ENCODE results near the gene JAZF1.
"Not testable (repeated sequence)": the region's sequence is repeated elsewhere in the genome, so short reads cannot be mapped to it uniquely, and the experiment has no call there.

Gene JAZF1

DNA sequence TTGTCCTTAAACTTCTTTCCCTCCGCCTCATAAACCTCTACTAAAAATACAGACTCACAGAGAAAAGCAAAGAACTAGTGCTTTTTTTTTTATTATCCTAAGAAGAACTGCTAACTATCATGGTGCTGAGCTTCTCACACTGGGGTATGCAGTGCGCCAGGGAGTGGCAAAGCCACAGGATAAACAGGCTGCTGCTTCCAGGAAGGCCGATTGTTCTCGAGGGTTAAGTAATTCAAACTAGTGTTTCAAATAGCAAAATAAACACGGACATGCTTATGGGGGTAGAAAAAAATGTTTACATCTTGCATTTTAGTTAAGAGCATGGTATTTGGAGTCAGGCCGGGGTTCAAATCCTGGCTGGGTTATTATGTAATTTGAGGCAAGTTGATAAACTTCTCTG is 283.6 kb downstream of the JAZF1 start:
- no peak for DNase-seq

DNA sequence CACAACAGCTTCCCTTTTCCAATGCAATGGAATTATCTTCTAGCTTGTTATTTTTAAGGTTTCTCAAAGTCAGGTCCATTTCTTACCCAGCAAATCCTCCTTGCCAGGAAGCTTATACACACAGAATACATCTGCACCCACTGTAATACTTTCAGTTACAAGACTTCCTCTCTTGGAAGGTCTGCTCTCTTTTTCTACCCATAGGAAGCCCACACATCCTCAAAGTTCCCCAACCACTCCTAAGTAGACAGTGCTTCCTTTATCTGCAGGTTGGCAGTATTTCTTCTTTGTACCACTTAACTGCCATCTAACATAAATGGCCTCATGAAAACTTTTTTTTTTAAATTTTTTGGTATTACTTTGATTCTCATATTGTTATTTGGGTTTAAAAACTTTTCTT is 285.0 kb downstream of the JAZF1 start:
- DNase-seq, result no peak

DNA sequence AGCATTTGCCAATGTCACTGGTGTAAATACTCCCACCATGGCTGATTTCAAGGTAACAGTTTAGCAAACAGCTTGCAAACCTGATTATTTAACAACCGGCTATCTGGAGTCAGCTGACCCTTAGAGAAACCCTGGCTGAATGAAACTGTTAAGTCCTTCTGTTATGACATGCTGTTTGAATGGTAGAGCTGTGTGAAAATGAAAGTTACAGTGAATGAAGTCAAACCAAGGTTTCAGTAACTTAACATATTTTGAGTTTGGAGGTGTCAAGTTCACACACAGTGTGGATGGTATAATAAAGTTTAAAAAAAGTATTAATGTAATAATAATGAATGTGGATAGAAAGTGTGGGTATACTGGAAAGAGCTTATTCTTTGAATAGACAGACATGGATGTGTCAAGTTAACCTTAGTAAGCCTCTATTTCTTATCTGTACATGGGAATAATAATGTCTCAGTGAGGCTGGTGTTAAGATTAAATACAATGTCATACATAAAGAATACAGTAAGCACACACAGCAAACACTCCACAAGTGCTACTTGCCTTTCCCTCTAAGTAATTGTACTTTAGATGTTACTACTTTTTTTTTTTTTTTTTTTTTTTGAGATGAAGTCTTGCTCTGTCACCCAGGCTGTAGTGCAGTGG is 290.3 kb downstream of the JAZF1 start:
- DNase-seq, result no peak

DNA sequence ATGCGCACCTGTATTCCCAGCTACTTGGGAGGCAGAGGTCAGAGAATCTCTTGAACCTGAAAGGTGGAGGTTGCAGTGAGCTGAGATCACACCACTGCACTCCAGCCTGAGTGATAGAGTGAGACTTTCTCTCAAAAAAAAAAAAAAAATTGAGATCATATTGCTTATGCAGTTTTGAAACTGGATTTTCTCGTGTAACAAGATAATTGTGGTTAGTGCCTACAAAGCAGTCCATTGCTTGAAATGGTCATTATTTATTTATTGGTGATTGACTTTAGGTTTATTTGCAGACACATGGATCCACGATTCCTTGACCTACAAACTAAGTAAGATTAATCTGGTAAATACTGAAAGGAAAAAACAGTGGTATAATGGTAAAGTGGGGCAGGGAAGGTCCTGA is 290.8 kb downstream of the JAZF1 start:
- DNase-seq, result no peak

DNA sequence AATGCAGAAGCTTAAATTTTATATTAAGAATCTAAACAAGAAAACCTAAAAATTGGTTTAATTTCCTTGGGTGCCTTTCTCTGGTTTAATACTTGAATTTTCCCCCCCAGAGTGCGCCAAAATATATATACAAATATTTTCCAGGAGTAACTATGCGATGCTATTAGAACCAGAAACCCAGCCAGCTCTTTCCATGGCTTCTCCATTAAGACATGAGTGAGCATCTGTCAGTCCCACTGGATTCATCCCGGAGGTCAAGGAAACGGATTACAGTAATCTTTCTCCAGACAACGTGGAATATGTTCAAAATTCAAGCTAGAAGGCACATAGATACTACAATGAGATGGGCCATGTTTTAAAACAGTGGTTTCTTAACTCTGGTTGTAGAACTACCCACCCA is 291.9 kb downstream of the JAZF1 start:
- no peak for DNase-seq

DNA sequence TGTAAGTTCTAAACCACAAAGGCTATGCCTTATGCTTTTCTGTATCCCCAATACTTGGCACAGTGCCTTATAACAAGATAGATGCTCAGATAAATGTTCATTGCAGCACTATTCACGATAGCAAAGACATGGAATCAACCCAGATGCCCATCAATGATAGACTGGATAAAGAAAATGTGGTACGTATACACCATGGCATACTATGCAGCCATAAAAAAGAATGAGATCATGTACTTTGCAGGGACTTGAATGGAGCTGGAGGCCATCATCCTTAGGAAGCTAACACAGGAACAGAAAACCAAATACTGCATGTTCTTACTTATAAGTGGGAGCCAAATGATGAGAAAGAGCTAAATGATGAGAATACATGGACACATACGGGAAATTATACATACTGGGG is 293.9 kb downstream of the JAZF1 start:
- DNase-seq, result not testable (repeated sequence)

DNA sequence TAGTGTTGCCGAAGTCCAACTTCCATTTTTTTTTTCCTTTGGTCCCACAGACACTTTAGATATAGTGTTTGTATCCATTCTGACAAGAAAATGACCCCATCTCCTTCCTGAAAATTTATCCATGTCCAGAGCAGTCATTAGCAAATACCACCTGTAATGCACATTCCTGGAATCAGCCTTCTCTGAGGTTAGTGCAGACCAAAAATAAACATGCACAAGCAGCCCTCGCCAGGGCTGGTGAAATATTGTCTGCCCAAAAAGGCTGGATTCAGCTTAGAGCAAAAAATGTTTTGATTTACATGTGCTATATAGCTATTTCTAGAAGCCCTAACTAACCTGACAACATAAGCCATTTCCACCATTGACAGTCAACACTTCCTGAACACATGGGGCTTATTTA is 294.9 kb downstream of the JAZF1 start:
- no peak for DNase-seq

DNA sequence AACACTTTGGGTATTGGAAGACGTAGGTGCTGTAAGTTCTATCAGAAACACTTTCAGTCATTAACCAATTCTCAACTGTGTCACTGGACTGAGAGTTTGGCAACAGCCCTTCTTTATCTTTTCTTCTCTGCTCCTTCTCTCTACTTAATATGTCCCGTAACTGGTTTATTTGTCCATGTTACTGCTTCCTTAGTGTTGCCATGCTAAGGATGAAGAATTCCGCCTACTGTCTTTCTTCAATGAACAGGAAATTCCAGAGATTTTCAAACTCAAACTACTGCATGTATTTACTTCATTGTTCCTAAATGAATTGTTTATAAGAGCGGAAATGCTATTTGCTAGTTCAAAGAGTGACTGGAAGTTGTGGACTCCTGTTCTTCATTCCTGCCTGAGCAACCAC is 296.9 kb downstream of the JAZF1 start:
- DNase-seq, result no peak

DNA sequence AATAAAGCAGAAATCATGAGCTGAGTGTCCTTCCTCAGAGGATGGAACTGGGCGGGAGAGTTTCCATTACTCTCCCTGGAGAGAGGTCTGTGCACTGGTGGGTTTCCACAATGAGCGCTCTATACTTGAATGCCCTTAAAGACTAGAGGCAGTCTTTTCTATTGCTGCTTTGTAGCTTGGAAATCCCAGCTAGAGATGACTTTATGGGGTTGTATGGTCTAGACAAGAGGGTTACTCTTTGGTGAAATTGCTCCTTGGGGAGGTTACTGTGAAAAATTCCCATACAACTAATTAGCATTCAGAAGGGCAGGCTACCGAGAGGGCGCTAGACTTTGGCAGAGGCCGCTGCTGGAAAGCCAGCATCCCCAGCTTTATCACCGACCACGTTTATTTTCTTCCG is 303.8 kb downstream of the JAZF1 start:
- no peak for DNase-seq

DNA sequence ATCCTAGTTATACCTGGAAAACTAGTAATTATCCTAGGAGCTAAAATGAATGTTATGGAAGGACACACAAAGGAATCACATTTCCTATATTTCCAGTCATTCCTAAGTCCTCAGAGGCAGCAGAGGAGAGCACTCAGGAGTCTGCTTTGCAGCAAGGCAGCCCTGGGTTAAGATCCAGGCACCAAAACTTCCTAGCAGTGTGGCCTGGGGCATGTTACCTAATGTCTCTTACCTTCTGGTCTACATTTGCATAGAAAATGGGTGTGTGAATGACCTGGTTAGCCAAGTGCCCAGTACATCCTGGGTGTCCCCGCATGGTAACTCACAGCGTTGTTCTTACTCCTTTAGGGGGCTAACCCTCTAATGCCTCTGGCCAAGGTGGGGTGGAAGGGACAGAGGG is 304.8 kb downstream of the JAZF1 start:
- no peak for DNase-seq

DNA sequence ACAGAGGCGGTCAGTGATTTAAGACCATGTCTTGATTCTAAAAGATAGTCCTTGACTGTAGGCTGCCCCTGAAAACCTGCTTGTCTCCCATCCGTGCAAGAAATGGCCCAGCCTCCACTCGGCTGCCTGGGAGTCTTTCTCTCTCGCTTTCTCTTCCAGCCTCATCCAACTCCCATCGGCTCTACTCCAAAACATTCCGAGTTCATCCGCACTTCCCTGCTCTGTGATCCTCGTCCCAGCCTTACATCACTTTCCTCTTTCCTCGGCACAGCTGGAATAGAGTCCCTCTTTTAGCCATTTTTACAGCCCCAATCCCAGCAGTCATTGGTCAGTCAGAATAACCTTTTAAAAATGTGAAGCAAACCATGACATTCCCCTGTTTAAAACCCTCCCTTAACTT is 305.5 kb downstream of the JAZF1 start:
- no peak for DNase-seq

DNA sequence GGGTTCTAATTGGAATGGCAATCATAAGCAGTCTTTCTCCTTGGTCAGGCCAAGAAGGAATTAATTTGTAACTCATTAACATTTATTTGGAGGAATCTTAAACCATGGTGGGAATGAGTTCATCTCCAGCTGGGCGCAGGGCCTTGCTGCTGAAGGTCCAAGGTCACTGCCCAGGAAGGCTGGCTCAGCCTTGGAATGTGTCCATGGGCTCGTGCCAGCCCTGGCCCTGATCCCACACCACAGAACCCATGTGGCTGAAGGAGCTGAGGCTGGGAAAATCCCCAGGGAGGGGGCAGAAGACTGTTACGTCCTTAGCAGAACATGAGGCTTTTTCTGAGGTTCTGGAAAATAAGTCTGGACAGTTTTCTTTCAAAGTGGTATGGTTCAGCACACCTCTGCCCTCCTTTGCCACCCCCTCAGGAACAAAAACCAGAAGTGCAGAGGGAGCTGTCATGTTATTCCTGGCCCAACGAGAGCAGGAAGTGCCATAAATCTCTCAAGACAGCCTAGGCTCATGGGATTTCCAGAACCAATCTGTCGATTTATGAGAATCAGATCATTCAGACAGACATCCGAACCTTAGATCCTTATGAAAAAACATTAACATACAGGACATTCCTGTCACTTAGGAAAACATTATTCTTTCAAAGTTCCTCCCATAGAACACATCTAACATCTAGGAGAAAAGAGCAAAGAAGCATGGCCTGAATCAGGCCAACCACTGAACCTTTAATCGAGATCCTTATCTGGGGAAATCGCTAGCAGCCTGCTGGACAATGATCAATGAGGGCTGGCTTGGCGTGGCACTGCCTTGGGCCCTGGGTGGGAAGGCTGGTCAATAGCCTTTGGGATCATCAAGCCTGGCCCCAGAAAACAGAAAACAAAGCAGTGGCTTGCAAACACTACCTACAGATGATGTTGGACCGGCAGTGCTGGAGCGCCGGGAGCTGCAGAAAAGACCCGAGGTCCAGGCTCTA is 306.3 kb downstream of the JAZF1 start:
- DNase-seq, result peak in 1 of 2 experiments; percentile 47

DNA sequence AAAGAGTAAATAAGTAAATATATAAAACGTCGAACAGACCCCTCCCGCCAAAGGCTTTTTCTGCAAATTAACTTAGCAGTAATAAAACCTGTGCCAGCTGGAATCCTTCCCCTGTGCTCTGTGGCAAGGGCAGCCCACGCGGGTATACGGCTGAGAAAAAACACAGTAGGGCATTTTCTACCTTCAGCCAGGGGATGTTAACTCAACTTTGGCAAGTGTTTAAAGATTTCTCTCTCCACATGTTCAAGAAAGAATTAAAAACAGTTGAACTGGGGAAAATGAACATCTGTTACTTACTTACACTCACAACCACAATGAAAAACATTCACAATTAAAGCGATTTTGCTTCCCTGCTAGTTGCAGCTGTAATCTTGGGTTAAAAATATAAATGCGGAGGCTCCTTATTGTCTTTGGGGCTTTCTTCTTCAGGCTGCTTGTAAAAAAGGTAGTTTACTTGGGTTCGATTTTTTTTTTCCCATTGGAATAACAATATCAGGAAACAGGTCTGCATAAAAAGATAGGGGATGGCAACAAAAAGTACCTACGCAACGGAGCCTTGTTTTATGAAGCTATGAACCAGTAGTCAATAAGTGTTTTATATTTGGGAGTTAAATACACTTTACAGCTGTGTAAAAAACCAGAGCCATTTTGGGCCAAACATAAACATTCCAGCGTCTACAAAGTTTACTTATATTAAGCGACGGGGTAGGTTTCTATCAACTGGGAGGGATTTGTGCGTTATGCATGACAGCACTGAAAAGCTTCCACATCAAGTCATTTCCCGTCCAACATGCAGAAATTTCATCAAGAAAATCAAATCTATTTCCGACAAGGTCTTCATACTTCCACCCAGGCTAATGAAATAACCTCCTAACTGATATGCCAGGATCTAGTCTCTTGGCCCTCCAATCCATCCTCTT is 308.0 kb downstream of the JAZF1 start:
- DNase-seq, result peak in 1 of 2 experiments; percentile 35

DNA sequence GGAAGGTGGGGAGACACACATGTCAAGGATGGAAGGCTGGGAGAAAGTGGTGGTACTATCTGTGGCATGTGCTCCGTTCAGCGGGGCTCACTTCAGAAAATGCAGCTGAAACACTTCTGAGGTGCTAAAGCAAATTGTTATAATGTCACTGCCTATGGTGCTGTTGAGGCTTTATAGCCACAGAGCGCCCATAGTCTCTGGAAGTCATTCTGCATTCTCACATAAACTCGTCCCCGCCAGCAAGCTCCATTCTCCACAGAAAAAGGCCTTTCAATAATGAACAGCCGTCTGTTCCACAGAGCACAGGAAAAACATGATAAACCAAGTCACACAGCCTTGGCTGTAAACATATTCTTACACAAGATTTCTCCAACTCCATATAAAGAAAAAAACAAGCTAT is 308.7 kb downstream of the JAZF1 start:
- no peak for DNase-seq

DNA sequence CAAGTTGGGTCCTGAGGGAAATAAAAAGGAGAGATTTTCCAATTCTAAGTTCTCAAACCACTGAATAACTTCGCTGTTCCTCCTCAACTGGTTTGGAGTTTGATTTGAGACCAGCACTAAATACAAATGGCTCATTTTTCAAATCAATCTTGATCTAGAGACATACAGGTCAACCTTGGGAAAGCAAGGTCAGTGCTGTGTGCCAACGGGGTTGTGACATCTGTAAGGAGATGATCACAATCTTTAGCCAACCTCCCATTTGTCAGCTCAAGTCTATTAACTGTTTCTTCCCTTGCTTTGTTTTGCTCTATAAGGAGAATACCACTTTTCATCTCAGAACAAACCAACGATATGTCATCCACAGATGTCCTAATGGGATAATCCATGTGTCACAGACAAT is 309.5 kb downstream of the JAZF1 start:
- no peak for DNase-seq

DNA sequence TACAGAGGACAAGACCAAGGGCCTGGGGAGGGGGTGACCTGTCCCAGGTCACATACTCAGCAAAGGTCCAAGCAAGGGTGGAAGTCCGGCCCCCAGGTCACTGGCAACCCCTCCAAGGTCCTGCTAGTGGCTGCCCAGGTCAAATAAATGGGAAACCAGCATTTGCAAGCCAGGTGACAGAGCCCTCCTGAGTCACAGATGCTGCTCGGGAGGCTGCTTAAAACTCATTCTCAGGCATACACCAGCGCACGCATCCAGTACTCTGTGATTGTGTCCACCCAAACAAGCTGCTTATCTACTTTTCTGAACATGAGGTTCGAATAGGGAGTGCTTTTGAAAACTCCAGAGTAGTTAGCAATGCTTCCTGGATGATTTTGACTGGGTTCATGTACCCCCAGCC is 310.0 kb downstream of the JAZF1 start:
- no peak for DNase-seq

DNA sequence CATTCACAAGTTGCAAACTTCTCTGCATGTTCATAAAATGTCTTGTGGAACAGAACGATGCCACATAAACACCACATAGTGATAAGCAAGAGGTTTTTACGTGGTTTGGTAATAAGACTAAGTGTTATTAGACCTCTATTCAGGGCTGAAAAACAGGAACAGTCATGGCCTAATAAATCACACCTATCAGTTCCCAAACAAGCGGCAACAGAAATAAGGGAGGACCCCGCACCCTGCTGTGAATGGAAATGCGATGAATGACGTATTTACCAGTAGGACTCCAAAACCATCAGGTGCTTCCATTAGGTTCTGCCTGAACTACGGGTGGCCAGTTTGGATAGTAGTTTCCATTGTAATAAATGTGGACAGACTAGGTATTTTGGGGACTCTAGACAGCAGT is 311.5 kb downstream of the JAZF1 start:
- no peak for DNase-seq

DNA sequence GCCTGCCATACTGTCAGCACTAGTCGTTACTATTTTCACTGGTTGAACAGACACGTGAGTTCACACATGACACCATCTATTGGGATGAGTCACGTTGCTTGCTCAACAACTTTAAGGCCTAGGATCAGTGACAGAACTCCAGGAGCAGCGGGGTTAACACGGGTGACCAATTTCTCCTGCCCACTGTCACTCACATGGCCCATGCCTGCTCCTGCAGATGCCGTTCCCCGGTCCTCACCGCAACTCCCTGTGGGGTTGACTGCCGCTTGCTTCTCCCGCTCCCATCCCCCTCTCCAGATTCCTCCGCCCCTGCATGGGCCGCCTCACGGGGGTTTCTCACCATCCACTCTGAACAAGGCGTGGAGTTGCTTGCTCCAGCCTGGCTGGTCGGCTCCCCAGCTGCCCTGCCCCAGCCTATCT is 312.5 kb downstream of the JAZF1 start:
- no peak for DNase-seq

DNA sequence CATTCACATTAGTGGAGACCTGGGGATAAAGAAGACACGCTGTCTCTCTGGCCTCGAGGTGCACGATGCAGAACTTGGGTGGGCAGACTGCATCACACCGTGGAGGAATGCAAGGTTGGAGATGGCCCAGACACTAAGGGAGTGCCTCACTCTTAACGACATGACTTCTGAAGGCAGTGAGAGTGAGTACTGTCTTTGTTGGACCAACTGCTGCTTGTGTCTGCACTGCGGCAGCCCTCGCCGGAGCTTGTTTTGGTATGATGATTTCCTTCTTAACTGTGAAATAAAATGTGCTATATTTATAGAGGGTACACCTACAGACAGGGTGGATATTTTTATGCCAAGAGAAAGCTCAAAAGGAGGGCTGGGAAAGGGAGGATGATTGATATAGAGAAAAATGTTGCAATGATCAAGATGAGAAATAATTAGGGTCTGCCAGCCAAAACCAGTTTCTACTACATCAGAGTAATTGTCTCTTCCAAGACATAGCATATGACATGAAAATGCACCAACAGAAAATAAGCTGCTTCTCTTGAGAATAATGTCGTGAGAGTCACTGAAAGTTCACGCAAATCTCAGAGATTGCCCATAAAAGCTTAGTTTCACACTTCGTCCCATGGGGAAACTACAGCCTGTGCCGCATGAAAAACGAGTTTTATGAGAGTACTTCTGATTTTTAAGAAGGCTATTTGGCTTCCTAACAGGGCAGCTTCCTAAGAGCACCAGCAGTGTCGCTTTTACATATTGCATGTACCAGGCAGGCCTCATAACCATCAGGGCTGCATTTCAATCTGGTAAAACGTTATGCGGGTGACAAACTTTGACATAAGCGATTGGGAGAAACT is 313.5 kb downstream of the JAZF1 start:
- no peak for DNase-seq

DNA sequence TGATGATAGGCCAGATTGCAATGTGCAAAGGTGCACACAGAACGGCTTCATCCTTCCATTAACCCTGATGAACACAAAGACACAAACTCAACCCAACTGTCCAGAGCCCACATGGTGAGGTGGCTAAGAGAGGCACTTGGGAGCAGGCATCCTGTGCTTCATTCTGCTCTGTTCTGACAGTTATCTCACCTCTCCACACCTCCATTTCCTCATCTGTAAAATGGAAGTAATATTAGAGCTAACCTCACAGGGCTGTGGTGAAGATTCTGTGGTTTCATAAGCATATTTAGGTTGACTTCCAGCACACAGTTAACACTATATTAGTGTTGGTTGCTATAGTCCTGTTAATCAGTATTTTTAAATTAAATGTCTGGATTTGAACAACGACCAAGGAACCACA is 314.3 kb downstream of the JAZF1 start:
- DNase-seq, result no peak

DNA sequence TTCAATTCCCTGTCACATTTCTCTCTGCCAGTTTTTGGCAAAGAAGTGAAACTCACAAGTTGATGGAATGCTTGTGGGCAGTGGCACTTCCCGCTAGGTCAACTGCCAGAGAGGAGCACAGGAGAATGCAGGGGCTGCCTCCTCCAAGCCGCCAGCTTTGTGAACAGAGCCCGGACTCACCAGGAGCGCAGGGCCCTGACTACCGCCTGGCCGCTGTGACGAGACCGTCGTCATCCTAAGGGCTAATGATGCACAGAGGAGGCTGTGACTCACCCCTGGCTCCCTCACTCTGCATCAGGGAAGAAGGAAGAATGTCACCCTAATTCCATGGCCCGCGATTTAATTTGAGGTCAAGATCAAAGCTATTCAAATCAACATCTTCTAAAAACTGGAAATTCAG is 316.7 kb downstream of the JAZF1 start:
- DNase-seq, result no peak

DNA sequence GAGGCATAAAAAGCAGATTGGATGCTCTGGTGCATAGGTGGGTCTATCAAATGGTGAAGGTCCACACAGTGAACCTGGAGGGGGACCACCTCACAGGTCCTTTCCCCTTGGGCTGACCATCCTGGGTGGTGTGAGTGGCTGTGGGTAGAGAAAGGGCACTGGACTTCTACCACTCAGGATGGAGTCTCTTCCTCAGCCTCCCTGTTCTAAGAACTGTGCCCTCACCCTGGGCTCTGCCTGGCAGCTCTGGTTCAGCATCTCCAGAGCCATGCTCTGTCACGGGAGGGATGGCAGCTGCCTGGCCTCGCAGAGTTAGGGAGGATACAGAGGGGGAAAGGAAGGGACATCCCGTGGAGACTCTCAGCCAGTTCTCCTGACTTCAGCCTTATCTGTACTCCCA is 318.8 kb downstream of the JAZF1 start:
- DNase-seq, result no peak

All from NCI-H446 (cell line).